GM21381 (cell line): Measurements from ENCODE around the gene PTPRG.

ENCODE experiments used
- ATAC-seq: cut with Tn5 transposase; IDR thresholded peaks from one replicate; pipeline ENCODE4 v1.9.1; 2021; ENCODE audit warnings: mild to moderate bottlenecking, moderate library complexity; ENCODE audit not compliant: unreplicated experiment

Gene PTPRG

GRCh38 chr3:61616586-61616985 lies 55.2 kb downstream of the PTPRG start:
- no peak for ATAC-seq

DNA sequence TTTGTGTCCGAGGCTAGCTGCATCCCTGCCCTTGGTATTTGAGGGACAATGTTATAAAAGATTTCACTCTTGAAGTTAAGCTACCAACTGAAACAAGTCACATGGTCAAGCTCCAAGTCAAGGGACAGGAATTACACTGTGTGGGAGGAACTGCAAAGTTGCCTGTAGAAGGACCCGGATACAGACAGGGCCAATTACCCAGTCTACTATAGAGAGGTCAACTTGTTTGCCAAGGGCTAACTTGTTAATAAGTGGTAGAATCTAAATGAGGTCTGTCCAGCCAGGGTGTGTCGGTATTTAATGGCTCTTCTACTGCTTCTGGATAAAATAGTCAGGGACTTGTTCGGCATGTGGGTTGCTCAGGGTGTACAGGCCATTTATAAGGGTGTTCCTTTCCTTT lies 55.7 kb downstream of the PTPRG start:
- ATAC-seq = no peak

DNA sequence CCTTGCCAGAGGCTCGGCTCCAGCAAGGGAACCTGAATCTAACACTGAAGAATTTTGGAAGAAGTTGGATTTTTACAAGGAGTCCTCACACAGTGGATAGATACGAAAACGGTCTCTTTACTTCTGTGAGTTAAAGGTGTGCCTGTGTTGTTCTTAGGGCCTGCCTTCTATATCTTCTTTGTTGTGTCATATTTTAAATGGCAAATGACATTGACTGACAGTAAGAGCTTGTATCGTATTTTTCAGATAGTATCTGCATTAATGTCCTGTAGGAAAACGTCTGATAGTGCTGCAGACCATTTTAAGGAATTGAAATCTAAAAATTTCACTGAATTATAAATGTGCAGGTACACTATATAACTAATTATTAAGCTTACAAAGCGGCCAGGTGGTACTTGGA lies 56.3 kb downstream of the PTPRG start:
- no peak for ATAC-seq

GRCh38 chr3:61618231-61618630 lies 56.9 kb downstream of the PTPRG start:
- no peak for ATAC-seq

DNA sequence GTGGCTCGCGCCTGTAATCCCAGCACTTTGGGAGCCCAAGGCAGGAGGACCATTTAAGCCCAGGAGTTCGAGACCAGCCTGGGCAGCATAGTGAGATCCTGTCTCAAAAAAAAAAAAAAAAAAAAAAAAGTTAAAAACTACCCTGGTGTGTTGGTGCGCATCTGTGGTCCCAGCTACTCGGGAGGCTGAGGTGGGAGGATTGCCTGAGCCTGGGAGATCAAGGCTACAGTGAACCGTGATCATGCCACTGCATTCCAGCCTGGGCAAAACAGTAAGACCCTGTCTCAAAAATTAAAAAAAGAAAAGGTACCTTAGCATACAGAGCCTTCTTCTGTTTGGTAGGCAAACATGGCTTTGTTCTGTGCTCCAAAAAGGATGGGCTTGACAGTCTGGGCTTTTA lies 57.5 kb downstream of the PTPRG start:
- no peak for ATAC-seq

- ATAC-seq = no peak
Measured at GRCh38 chr3:61620073-61620472, 58.7 kb downstream of the PTPRG start.

DNA sequence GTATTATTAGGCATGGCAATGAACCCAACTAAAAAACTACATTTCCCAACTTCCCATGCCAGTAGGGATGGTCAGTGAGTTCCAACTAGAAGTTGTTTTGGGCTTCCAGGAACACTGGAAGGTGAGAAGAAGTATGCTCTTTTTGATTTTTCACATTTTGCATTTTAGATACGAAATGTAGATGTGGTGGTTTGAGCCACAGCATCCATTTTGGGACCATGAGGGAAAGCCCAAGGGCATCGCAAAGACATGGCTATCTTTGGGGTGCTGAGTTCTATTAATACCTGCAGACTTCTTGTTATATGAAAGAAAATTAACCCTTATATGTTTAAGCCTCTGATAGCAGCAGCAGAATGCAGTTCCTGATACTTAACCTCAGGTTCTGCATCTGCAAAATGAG lies 62.9 kb downstream of the PTPRG start:
- no peak for ATAC-seq

- ATAC-seq = no peak
Measured at GRCh38 chr3:61625429-61625828, 64.1 kb downstream of the PTPRG start.

- no peak for ATAC-seq
Measured at GRCh38 chr3:61626484-61626883, 65.1 kb downstream of the PTPRG start.

GRCh38 chr3:61627768-61628185 lies 66.4 kb downstream of the PTPRG start:
- ATAC-seq = no peak

DNA sequence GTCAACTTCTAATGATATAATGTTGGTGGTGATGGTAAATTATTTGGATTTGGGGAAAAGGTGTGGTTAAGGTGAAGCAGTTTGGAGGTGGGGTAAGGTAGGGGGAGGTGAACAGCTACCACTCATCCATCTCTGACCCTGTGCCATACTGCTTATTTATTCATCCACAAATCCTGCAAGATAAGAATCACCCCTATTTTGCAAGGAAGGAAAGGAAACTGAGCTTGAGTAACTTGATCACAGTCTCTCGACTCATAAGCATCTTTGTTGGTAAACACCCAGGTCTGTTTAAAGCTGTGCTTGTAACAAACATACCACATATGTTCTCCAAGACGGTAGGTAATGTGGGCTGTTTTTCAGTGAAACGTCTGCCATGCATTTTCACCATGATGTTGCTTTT lies 67.3 kb downstream of the PTPRG start:
- ATAC-seq = no peak

- ATAC-seq = no peak
Measured at GRCh38 chr3:61629442-61629841, 68.1 kb downstream of the PTPRG start.

DNA sequence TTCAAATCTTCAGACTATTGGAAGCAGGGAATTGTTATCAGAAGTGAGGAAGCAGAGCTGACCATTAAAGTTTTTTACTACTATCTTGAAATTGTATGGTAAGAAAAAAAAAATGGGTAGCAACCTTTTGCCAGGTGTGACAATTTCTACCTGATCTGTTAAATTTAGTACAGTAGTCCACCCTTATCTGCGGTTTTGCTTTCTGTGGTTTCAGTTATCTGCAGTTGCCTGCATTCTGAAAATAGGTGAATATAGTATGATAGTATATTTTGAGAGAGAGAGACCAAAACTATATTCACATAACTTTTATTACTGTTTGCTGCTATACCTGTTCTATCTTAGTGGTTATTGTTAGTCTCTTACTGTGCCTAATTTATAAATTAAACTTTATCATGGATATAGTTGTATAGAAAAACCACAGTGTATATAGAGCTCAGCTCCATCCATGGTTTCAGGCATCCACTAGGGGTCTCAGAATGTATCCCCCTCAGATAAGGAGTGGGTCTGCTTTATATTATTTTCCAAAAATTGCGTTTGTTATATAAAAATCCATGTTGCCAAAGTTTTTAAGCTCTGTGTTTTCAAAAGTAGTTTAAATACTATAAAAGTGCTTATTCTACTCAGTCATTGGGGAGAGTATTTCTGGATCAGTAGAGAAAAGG lies 69.9 kb downstream of the PTPRG start:
- ATAC-seq = no peak

GRCh38 chr3:61632568-61633175 lies 71.3 kb downstream of the PTPRG start:
- no peak for ATAC-seq

DNA sequence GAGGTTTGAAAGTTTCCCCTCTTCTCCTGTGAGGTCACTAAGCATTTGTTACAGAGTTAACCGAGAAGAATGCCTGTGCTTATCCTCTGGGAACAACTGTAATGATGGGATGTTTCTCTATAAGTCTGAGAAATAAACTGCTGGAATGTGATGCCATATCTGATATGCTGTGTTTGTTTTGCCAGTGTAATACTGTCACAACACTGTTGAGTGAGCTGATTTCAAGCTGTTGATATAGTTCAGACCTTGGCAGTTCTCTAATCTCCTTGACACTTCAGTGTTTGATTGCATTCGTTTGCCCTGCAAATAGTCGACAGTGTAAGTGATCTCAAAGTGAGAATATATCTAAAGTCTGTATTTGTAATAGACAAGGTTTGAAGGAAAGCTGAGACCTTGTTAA lies 73.3 kb downstream of the PTPRG start:
- no peak for ATAC-seq

- no peak for ATAC-seq
Measured at GRCh38 chr3:61637088-61638051, 76.0 kb downstream of the PTPRG start.

- no peak for ATAC-seq
Measured at GRCh38 chr3:61638741-61639140, 77.4 kb downstream of the PTPRG start.

GRCh38 chr3:61639991-61640390 lies 78.6 kb downstream of the PTPRG start:
- no peak for ATAC-seq

DNA sequence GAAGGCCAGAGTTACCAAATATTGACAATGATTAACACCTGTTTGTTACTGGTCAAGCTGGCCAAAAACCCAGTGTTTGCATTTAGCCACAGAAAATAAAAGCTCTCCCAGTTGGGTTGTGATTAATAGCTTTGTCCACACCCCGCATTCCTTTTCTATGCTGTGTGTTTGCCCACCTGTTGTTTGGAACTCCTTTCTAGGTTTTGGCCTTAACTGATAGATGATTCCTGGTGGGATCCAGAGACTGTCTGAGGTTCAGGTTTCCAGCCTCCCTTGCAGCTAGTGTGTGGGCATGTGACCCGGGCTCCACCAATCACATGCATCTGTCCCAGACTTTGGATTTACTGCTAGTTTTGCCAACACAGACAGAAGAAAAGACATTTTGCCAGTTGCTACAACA lies 83.8 kb downstream of the PTPRG start:
- no peak for ATAC-seq

DNA sequence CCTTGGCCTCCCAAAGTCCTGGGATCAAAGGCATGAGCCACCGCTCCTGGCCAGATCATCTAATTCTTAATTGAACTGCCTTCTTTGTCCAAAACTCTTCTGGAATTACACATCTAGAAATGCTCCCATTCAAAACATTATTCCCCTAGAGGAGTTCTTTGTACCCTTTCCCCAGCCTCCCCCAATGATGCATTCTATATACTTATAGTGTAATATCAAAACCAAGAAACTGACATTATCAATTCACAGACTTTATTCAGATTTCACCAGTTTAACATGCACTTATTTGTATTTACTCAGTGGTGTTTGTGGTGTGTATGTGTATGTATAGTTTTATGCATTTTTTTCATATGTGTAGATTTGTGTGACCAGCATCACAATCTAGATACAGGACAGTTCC lies 85.0 kb downstream of the PTPRG start:
- no peak for ATAC-seq

DNA sequence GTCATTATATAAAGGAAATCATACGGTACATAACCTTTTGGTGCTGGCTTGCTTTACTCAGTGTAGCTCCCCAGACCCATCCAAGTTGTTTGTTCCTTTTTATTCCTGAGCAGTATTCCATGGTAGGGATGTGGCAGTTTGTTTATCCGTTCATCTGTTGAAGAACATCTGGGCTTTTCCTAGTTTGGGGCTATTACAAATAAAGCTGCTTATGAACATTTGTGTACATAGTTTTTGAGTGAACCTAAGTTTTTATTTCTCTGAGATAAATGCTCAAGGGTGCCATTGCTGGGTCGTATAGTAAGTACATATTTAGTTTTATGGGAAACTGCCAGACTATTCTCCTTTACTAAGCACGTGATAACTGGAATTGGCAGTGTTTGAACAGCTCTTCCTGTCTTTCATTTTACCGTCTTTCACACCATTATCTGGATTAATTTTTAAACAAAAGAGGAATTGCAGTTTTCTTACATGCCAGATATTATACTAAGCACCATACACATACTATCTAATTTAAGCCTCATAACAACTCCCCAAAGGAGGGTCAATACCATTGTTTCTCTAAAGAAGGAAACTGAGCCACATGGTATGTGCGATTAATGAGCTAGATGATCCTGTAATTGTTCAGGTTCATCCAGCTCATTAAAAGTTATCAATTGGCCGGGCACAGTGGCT lies 85.6 kb downstream of the PTPRG start:
- ATAC-seq = no peak
